Stimulated activated CD4-positive, alpha-beta T cell treated with anti-CD3 and anti-CD28 coated beads, Interleukin-1b, Interleukin-23, amount 100 ng/mL, for 48 hours (primary cell): Measurements from ENCODE around the gene C3.
"Not testable (repeated sequence)": the region's sequence is repeated elsewhere in the genome, so short reads cannot be mapped to it uniquely, and the experiment has no call there.

Experiments used
- DNase-seq: peaks from one replicate; pipeline ENCODE4 v3.0.0-alpha.2; 2020

Gene C3

GRCh38 chr19:6712231-6712630, 8.2 kb downstream of the C3 start:
- DNase-seq = no peak

- DNase-seq = no peak
Measured at GRCh38 chr19:6711605-6712004, 8.8 kb downstream of the C3 start.

- no peak for DNase-seq
Measured at GRCh38 chr19:6711078-6711361, 9.4 kb downstream of the C3 start.

- DNase-seq = no peak
Measured at GRCh38 chr19:6710273-6711077, 10.0 kb downstream of the C3 start.

- DNase-seq = no peak
Measured at GRCh38 chr19:6709549-6709948, 10.9 kb downstream of the C3 start.

DNA sequence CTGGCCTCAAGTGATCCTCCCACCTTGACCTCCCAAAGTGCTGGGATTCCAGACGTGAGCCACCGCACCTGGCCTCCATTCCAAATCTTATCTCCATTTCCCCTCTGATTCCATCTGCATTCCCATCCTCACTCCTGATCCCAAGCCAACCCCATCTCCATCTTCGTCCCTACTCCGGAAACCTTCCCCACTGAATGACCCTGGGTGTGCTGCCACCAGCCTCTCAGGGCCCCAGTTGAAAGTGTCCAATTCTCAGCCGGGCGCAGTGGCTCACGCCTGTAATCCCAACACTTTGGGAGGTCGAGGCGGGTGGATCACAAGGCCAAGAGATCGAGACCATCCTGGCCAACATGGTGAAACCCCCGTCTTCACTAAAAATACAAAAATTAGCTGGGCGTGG, 11.5 kb downstream of the C3 start:
- not testable (repeated sequence) for DNase-seq

DNA sequence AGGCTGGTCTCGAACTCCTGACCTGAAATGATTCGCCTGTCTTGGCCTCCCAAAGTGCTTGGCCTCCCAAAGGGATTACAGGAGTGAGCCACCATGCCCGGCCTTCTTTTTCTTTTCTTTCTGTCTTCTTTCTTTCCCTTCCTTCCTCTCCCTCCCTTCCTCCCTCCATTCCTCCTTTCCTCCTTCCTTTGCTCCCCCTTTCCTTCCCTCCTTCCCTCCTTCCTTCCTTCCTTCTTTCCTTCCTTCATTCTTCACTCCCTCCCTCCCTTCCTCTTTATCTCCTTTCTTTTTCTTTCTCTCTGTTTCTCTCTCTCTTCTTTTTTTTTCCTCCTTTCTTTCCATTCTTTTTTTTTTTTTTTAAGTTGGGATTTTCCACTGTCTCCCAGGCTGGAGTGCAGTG, 12.1 kb downstream of the C3 start:
- no peak for DNase-seq

DNA sequence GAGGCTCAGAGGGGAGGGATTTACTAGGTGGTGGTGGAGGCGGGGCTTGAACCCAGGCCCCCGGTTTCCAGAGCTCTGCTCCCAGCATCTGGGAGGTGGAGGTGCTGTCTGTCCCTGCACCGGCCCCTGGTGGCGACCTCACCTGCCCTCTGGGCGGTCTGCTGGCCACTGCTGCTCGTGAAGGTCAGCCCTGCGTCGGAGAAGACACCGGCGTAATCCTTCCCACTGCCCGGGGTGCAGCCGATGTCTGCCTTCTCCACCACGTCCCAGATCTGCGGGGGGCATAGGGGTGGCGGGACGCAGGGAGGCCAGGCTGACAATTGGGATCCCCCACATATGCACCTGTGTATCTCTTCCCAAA, 12.8 kb downstream of the C3 start:
- no peak for DNase-seq

DNA sequence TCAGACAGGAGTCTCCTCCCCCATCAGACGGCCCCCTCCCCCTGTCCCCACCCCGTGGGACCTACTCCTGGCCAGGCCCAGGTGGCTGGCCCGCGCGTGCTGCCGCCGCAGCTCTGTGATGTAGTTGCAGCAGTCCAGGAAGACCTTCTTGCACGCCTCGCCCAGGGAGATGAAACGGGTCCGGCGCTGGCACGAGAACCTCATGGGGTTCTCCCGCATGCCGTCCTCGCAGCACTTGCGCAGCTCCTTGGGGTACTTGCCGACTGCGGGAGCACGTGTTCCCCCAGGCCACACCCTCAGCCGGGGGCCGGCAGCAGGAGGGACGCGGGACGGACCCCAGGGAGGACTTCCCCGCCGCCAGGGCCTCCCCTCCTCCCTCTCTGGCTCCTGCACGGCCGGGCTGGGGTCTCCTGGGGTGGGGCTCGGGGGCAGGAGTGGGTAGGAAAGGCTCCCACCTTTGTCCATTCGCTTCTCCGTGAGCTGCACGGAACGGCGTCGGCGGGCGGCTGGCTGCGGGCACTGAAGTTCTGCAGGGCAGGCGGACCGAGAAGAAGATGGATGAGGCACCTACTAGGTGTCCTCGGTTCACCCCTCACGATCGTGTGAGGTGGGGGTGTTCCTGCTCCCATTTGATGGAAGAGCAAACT, 13.3 kb downstream of the C3 start:
- no peak for DNase-seq

DNA sequence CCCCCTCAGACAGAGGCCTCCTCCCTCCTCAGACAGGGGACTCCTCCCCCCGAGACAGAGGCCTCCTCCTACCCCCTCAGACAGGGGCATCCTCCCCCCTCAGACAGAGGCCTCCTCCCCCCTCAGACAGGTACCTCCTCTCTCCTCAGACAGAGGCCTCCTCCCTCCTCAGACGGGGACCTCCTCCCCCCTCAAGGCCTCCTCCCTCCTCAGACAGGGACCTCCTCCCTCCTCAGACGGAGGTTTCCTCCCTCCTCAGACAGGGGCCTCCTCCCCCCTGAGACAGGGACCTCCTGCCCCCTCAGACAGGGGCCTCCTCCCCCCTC, 13.9 kb downstream of the C3 start:
- DNase-seq = no peak

GRCh38 chr19:6705931-6706632, 14.4 kb downstream of the C3 start:
- DNase-seq = no peak

GRCh38 chr19:6700586-6701316, 19.7 kb downstream of the C3 start:
- DNase-seq = no peak

GRCh38 chr19:6699935-6700334, 20.5 kb downstream of the C3 start:
- DNase-seq = no peak

DNA sequence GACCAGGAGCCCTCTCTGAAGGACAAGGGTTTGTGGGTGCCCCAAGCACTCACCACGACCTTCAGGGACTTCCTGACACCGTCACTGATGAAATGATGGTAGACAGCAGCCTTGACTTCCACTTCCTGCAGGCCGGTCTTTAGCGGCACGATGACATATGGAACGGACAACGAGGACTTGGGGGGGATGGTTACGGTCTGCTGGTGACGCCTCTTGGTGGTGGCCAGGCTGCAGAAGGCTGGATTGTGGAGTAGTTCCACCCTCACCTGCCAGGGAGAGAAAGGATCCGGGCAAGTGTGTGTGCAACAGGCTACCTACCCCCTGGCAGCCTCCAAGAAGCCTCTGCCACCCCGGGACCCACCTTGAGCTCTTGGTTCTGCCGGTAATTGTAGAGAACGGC, 23.2 kb downstream of the C3 start:
- DNase-seq = no peak

GRCh38 chr19:6696239-6696820, 24.1 kb downstream of the C3 start:
- no peak for DNase-seq

DNA sequence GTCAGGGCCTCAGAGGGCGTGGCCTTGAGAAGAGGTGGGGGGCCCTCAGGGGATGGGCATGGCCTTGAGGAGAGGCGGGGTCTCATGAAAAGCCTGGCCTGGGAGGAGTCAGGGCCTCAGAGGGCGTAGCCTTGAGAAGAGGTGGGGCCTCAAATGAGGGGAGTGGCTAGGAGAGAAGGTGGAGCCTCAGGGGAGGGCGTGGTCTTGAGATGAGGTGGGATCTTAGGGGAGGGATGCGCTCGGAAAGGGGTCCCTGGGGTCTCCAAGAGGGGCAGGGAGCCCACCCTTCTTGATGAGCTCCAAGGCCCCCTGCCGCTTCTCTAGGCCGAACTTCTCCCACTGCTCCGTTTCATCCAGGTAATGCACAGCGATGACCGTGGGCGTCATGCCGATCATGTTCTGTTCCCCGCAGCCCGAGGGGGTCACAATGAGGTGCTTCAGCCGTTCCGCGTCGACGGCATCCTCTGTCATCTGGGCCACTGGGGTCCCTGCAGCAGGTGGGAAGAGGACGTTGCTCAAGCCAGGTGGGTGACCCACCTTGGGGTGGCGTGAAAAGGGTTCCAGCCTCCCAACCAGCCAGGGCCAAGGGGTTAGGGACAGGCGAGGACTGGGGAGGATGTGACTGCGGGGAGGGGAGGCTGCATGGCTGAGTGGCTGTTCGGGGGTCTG, 26.2 kb downstream of the C3 start:
- DNase-seq = no peak

GRCh38 chr19:6693681-6694080, 26.8 kb downstream of the C3 start:
- peak; percentile 40 for DNase-seq

- no peak for DNase-seq
Measured at GRCh38 chr19:6693056-6693471, 27.4 kb downstream of the C3 start.

- no peak for DNase-seq
Measured at GRCh38 chr19:6692027-6692426, 28.4 kb downstream of the C3 start.

DNA sequence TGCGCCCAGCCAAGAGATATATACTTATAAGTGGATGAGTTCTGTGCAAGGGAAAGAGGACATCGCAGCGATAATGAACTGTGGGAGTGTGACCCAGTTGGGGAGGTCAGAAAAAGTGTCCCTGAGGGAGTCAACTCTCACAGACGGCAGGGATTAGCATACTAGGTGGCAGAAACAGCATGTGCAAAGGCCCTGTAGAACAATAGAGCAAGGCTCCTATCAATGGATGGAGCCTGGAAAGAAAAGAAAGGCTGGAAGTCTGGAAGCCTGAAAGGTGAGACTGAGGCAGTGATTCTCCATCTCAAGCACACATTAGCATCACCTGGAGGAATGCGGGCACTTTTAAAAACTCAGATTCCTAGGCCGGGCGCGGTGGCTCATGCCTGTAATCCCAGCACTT, 29.1 kb downstream of the C3 start:
- no peak for DNase-seq

- DNase-seq = no peak
Measured at GRCh38 chr19:6690160-6690885, 30.1 kb downstream of the C3 start.

DNA sequence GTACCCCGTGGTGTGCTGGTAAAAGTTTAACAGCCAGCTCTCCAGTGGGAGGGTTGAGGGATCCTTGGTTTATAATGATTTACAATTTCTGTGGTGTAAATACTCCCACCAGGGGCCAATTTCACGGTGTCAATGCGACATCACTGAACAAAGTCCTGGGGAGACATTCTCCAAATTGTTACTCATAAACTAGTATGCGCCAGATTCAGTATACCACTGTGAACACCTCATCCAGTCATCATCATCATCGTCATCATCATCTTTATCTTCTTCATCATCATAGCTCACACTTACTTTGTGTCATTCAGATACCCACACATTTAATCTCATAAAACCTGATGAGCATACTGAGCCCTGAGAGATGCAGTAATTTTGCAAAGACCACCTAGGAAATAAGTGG, 33.3 kb downstream of the C3 start:
- DNase-seq = no peak
